Activated B cell treated with CpG ODN at 0.5 μM for 24 hours (primary cell): ENCODE measurements around the gene RAD51B. TPM values are rescaled to one million over a fixed set of nuclear protein-coding genes. Genes with fewer than 3 reads are reported as not detected.

Experiments
- ATAC-seq: fragments of 200-7000 bp; cut with Tn5 transposase; one replicate; pipeline ENCODE4 v1.10.0; 2021; ENCODE audit warnings: low read depth, mild to moderate bottlenecking, moderate library complexity
- CTCF ChIA-PET: fragments of 350-600 bp; sonication (Branson Sonifier 250); formaldehyde crosslinking; loops from one replicate; lab custom pipeline; 2021; ENCODE audit warnings: antibody characterized with exemption; lab: Charles Lee
- POLR2A ChIA-PET: fragments of 350-600 bp; sonication (Branson Sonifier 250); formaldehyde crosslinking; loops from one replicate; lab custom pipeline; 2021; ENCODE audit warnings: antibody characterized with exemption; lab: Charles Lee
- DNase-seq: peaks from one replicate; pipeline ENCODE4 v3.0.0; 2022
- H3K27ac Mint-ChIP-seq: one replicate; pipeline ENCODE4 v1.8.0; 2020; ENCODE audit warnings: mixed read lengths
- H3K27me3 Mint-ChIP-seq: one replicate; pipeline ENCODE4 v1.8.0; 2021; ENCODE audit warnings: mixed read lengths
- H3K36me3 Mint-ChIP-seq: one replicate; pipeline ENCODE4 v1.8.0; 2021; ENCODE audit warnings: low read depth, mixed read lengths
- H3K4me1 Mint-ChIP-seq: one replicate; pipeline ENCODE4 v1.8.0; 2021; ENCODE audit warnings: mixed read lengths
- H3K4me3 Mint-ChIP-seq: one replicate; pipeline ENCODE4 v1.8.0; 2020; ENCODE audit warnings: mild to moderate bottlenecking, mixed read lengths
- H3K9me3 Mint-ChIP-seq: one replicate; pipeline ENCODE4 v1.8.0; 2020; ENCODE audit warnings: mixed read lengths
- CTCF ChIP-seq: fragments of 200-600 bp; IDR thresholded peaks from one replicate; pipeline ENCODE4 v1.8.0; 2022; ENCODE audit warnings: antibody characterized with exemption, mild to moderate bottlenecking
- intact Hi-C: fragments of 100-400 bp; cut with micrococcal nuclease; formaldehyde crosslinking; loops from one replicate; pipeline ENCODE4 v1.15.1; 2024
- total RNA-seq: library from RNA; stranded (reverse); gene quantifications from 2 replicates; pipeline ENCODE4 v1.2.3, GENCODE V29; 2022

RAD51B gene
- total RNA-seq, 1 donor from 2014 or later: 53.9 TPM

- H3K4me3 Mint-ChIP-seq: no peak overlapping the region
These were observed 835.6 kb downstream of the RAD51B start for GRCh38 chr14:68655021-68655831.

GRCh38 chr14:68655911-68656316, 836.3 kb downstream of the RAD51B start:
- ATAC-seq (no peak), DNase-seq (no peak)

More at GRCh38 chr14:68655021-68655831, 835.6 kb downstream of the RAD51B start:
- DNase-seq (no peak), ATAC-seq (no peak)
- Mint-ChIP-seq H3K36me3 (no peaks in the 10 kb centered on the region), H3K4me1 (peaks cover 13% of the 10 kb centered on the region), H3K9me3 (no peaks in the 10 kb centered on the region), H3K27me3 (no peaks in the 10 kb centered on the region), H3K27ac (peak overlapping the region; percentile 30)
- intact Hi-C loops: no loop called here
- POLR2A ChIA-PET: interaction anchor here (1.0 to 1.5 kb wide), 5 partner anchors 14 to 161 kb away, joined by 3 to 4 read pairs (median 3); partner anchors contain the start of gene ZFP36L1
- TF ChIP-seq CTCF: no peak
- CTCF ChIA-PET: interaction anchor here (1.1 kb wide), 1 partner anchor 12 kb away, joined by 4 read pairs; no protein-coding TSS in a partner anchor

GRCh38 chr14:68656452-68656851, 836.9 kb downstream of the RAD51B start:
- Mint-ChIP-seq H3K4me1 (peaks cover 21% of the 10 kb centered on the region), H3K4me3 (no peak overlapping the region), H3K36me3 (no peaks in the 10 kb centered on the region), H3K27ac (no peak overlapping the region), H3K27me3 (no peaks in the 10 kb centered on the region), H3K9me3 (no peaks in the 10 kb centered on the region)
- no peak for DNase-seq
- no peak for TF ChIP-seq CTCF
- CTCF ChIA-PET: no interaction called here
- intact Hi-C loops: no loop called here
- POLR2A ChIA-PET: interaction anchor here (0.7 to 1.7 kb wide), 6 partner anchors 13 to 180 kb away, joined by 3 to 5 read pairs (median 3); no protein-coding TSS in a partner anchor
- ATAC-seq: no peak

More at GRCh38 chr14:68655911-68656316, 836.3 kb downstream of the RAD51B start:
- ChIA-PET CTCF (interaction anchor here (1.1 kb wide), 1 partner anchor 13 kb away, joined by 4 read pairs; no protein-coding TSS in a partner anchor), POLR2A (interaction anchor here (0.7 to 1.7 kb wide), 9 partner anchors 13 to 179 kb away, joined by 3 to 5 read pairs (median 3); partner anchors contain the start of gene ZFP36L1)
- Mint-ChIP-seq H3K4me3 (no peak overlapping the region), H3K27ac (no peak overlapping the region), H3K36me3 (no peaks in the 10 kb centered on the region), H3K9me3 (no peaks in the 10 kb centered on the region), H3K27me3 (no peaks in the 10 kb centered on the region), H3K4me1 (peaks cover 19% of the 10 kb centered on the region)
- intact Hi-C loops: no loop called here
- TF ChIP-seq CTCF: no peak

- POLR2A ChIA-PET: interaction anchor here (0.9 to 1.7 kb wide), 2 partner anchors 25 to 128 kb away, joined by 3 to 5 read pairs; no protein-coding TSS in a partner anchor
These were observed 837.9 kb downstream of the RAD51B start for GRCh38 chr14:68657300-68658028.

More at GRCh38 chr14:68657300-68658028, 837.9 kb downstream of the RAD51B start:
- Mint-ChIP-seq H3K36me3 (no peaks in the 10 kb centered on the region), H3K4me3 (no peak overlapping the region), H3K27ac (no peak overlapping the region), H3K9me3 (no peaks in the 10 kb centered on the region), H3K4me1 (peaks cover 30% of the 10 kb centered on the region), H3K27me3 (no peaks in the 10 kb centered on the region)
- intact Hi-C loops: no loop called here
- ATAC-seq (no peak), DNase-seq (no peak)
- CTCF ChIA-PET: interaction anchor here (0.8 kb wide), 1 partner anchor 11 kb away, joined by 3 read pairs; no protein-coding TSS in a partner anchor
- TF ChIP-seq CTCF: no peak
